Stimulated activated CD8-positive, alpha-beta memory T cell treated with anti-CD3 and anti-CD28 coated beads, Interleukin-2, amount 100 ng/mL, for 48 hours (primary cell): ENCODE results near the gene STX8.
"Not testable (repeated sequence)": the region's sequence is repeated elsewhere in the genome, so short reads cannot be mapped to it uniquely, and the experiment has no call there.

Experiments used
- DNase-seq, 2 donors: peaks; one replicate each; pipeline ENCODE4 v3.0.0-alpha.2; 2020; ENCODE audit warnings: low read depth in 2 of 2

Gene STX8

DNA sequence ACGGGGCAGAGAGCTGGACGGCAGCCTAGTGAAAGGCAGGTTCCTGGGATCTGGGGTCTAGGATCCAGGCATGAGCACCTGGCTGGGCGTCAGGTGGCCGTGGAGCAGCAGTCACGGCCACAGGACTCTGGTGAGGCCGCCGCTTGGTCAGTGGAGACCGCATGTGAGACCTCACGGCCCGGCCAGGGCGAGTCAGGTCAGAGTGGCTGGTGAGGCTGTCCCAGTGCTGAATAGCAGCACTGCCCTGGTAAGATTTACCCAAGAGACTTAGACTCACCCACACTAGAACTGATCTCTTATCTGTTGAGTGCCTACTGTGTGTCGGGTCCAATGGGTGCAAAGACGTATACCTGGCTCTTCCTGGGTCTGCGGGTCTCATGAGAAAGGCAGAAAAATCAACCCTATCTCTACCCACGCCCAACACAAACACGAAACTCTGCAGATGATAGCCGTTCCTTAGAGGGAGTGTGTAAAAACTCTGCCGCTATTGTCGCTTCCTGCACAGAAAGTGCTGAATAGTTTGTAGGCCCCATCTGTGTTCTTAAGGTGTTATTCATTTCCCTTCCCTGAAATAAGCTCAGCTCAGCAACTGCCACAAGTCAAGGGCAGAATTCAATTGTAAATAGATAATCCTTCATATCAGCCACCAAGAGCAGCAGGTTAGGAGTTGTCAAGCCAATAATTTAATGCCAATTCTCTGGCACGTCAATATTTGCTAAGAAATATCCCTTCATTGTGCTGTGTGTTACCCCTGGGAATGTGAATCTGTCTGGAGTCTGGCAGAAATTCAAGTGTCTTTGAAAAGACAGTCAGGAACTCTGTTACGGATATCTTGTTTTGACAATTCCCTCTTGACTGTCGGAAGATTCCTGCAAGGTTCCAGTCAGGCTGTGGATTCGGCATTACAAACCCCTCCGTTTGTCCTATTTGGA lies 314.3 kb downstream of the STX8 start:
- no peak for DNase-seq

DNA sequence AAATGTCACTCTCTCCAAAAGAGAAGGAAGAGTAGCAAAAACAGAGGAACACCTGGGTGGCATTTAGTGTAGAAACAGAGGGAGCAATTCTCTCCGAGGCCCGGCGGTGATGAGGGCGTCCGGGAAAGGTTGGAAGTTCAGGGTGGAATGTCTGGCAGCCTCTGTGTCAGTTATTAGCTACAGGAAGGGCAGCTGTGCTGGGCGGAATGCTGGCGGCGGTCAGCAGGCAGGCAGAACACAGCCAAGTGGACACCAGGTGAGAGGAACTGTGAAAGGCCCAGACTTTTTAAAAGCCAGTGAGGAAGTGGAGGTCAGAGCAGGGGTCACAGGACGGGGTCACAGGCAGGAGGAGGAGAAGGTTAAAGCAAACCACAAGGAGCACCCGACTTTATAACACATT lies 316.2 kb downstream of the STX8 start:
- no peak for DNase-seq

DNA sequence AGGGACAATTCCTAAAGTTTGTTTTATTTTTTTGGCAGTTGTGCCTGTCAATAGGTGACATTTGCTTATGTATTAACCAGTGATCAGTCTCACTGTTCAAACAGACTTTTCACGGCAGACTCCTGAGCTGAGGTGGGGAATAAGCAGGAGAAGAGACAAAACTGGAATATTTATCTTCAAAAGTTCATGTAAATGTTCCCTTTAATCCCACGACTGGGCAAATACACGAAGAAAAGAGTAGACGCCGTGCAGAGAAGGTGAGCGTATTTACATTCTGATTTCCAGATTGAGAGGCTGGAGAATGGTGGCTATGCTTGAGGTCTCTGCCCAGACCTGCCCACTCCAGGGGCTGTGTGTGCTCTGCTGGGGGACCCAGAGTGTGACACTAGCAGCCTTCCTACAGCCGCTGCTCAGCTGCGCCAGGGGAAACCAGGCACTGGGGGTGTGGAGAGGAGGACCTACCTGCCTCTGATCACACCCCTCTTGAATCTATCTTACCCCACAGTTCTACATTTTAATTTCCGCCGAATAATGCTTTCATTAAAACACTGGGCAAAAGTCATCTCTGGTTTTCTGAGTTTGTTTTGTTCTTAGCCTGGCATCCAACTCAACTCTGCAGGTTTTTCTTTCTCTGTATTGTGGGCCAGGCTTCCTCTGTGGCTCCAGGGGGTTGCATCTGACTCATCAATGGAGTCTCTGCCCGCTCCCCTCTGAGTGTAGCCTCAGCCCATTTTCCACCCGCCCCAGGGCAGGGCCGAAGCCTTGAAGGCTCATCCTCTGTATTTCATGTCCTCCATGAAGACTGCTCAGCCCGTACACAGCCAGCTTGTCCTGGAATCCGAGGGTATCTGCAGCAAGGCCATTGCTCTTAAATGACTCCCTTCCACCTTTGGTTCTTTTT lies 317.3 kb downstream of the STX8 start:
- no peak for DNase-seq

DNA sequence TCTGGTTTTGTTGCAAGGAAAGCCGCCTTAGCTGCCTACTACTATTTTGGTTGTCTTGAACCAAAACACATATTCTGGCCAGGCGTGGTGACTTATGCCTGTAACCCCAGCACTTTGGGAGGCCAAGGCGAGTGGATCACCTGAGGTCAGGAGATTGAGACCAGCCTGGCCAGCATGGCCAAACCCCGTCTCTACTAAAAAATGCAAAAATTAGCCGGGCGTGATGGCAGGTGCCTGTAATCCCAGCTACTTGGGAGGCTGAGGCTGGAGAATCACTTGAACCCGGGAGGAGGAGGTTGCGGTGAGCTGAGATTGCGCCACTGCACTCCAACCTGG lies 318.0 kb downstream of the STX8 start:
- DNase-seq = not testable (repeated sequence)

DNA sequence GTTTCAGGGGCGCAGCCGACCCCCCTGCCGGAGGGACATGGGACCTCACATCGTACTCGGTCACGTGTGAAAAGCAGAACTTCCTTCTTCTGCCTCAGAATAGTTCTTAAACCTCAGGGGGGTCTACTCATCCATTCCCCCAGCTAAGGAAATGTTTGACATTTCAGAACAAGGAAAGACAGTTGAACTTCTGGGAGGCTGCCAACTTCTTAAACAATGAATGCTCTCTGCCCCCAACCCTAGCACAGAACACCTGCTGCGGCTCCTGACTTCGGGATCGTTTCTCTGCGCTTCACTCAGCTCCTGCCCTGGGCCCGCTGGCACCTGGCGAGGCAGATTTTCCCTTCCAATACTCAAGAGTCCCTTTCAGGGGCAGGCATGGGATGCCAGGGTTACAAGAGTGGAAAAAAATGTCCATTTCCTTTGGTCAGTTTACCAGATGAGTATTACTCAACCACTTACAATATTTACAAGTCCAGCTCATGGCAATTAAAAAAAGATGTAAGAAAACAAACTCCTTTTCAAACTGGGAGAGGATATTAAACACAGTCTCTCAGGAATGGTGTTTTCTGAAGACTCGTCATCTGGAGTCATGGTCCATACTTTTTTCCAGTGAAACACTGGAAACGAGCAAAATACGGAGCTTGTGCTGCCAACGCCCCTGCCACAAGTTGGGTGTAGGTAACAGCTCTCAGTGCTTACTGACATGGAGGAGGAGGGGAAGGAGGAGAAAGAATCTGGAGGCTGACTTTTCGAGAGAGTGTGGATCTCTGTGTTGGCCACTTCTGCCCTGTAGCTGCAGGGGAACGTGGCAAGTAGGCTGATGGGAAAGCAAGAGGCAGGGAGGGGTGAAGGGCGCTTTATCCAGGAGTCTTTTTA lies 318.6 kb downstream of the STX8 start:
- no peak for DNase-seq

DNA sequence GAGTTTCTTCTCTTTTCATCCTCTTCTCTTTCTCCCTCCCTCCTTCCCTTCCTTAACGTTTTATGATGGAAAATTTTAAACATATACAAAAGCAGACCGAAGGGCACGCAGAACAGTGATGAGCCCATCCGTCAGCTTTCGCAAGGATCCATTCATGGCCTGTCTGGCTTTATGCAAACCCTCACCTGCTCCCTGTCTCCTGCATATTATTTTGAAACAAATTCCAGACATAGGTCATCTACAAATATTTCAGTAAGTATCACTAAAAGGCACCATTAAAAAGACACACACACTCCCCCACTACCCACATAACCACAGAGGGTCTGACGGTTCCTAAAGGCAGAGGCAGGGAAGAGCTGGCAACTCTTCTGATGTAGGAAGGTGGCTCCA lies 319.3 kb downstream of the STX8 start:
- no peak for DNase-seq

DNA sequence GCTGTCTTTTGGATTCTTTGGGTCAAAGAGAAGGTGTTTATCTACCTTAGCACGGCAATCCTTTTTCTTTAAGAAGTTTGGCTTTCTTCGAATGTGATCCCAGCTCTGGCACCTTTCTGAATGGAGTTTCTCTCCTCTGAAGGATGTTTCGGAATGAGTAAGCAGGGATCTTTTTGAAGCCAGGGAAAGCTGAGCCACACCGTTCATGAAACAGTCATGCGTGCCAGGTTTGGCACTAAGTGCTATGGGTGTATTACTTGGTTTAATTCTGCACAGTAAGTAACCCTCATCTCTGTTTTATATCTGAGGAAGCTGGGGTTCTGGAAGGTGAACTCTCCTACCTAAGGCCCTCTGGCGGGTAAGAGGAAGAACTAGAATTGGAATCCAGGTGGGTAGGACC lies 319.8 kb downstream of the STX8 start:
- no peak for DNase-seq

DNA sequence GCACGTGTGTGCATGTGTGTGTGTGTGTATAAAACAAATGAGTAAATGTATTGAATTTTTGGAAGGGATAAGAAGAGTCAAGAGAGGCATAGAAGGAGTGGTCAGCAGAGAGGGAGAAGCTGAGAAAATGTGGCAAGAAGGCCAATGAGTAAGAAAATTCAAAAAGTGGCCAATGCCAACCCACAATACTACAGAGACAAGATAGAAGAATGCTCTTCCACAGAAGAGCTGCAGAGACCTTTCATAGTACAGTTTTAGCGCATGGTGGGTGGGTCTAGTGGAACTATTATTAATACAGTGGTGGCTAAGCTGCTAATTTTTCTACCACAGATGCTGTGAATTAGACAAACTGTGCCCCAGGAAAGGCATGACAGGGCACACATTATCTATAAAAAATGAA lies 320.8 kb downstream of the STX8 start:
- DNase-seq = no peak

DNA sequence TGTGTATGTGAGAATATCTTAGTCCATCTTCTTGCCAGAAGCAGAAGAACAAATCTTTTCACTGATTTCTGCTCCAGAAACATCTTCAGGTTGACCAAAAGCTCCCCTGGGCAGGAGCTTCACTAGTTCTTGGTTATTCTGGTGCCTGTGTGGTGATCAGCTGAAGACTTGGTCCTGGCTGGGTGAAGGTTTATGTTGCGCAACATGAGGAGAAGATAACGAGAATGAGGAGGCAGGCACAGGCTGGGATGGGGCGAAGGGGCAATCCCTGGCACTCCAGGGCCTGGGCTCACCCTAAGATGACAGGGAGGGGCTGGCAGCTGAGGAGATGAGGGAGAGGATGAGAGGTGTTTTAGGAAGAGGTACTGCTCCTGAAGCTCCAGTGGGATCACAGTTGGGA lies 322.3 kb downstream of the STX8 start:
- no peak for DNase-seq

DNA sequence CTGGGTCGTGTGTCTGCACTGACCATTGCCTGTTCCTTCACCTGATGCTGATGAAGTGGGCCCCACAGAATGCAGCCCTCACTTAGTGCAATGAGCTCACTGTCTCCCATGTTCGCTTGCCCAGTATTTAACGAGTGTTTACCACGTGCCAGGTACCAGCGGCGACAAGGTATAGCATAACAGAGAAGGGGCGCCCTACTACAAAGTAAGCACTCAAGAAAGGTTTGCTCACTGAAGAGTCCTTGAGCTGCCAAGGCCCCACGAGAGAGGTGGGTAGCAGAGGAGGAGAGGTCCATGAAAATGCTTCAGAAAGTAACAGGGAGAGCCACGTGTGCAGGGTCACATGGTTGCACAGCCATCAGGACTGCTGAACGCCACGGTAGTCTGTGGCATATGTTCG lies 324.3 kb downstream of the STX8 start:
- DNase-seq = no peak

DNA sequence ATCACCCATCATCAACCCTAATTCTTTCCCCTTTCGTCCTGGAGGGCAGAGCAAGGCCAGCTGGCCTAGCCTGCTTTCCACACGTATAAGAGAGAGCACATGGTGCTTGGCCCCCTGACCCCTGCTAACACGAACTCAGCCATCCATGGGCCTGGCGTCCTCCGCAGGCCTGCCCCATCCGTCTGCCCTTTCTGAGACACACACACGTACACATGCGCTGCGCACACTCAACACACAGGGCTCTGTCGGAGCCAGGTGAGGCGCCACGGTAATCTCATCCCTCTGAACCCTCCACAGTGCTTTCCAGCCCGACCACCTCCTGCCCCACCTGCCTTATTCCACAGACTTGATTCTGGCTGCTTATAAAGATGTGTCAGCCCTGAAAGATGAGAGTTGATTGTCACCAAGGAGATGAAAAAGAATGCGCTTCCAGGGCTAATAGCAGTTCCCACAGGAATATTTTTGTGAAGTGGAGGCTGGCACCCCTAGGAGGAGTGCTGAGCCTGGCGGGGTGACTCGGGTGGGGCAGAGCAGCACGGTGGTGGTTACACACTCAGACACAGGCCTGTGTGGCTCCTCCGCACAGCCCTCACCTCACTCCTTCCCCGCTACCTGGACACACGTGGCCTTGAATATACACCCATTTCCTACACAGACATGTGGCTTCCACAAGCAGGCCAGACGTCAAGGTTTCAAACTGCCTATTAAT lies 326.2 kb downstream of the STX8 start:
- DNase-seq = no peak

DNA sequence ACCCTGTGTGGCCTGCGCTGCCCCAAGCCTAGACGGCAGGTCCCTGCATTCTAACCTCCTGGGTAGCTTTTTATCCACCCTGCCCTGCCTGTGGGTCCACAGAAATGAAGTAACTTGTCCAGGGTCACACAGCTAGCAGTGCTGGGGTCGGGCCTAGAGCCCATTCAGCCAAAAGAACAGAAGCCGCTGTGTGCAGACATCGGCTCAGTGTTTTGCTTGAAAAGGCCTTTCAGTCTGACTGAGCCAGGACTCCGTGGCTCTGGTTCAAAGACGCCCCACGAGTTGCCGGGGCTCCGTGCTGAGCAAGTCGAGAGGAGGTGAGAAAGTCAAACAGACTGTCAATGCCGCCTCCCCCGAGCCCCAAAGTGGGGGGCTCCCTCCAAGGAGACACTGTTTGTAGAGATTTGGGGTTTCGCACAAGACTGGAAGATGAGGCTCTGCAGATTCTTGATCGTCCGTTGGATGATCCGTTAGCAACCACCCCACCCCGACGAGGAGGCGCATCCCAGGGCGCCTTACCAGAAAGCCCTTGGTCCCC lies 328.1 kb downstream of the STX8 start:
- DNase-seq = no peak

DNA sequence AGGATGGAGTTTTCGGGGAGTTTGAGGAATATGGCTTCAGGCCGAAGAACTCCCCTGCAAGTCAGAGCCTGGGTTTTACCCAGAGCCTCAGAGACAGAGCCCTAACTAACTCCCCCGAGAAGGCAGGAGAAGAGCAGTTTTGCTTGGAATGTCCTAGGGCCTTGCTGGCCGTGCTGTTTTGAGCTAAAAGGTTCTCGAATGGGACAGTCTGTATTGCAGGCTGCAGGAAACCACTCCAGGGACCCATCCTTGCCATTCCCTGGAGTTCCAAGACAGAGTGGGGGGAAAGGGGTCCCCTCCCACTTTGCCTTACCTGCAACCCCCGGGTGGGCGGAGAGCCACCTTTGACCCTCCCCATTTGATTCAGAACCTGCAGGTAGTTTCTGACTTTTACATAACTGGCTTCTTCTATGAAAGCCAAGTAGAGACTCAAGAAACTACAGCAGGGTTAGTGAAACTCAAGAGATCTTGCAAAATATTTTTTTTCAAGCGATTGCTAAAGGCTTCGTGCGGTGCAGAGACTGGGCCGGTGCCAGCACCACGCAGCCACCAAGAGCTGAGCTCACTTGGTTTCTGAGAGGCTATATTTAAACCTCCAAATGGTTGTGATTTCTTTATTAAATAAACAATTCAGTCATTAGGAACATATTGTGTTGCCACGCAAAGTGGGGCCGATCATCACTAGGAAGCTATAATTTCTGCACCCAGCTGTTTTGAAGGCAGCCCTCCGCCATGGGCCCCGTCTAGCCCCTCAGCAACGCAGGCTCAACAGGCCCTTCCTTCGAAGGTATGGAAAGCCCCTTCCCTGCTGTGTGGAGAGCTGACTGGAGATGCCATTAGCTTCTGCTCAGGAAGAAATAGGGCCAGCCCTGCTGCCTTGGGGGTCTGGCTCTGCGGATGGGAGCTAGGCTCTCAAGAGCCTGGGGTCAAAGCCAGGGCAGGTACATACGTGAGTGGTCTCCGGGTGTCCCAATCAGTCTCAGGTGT lies 331.3 kb downstream of the STX8 start:
- DNase-seq = no peak

DNA sequence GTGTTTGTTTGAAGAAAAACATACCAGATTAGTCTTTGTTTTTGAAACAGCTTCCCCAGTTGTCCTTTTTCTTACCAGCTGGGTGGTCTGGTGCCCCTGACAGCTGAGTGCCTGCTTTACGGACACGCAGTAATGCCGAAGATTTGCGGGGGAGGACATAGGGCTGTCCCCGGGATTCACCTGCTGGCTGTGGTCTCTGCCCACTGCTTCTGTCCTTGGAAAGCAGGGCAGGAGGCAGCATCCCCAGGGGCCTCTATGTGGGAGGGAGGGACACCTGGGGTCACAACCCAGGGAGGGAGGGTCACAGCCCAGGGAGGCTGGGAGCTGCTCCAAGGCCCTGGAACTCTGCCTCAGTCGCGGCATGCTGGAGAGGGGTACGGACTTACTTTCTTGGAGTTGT lies 332.6 kb downstream of the STX8 start:
- DNase-seq = no peak

DNA sequence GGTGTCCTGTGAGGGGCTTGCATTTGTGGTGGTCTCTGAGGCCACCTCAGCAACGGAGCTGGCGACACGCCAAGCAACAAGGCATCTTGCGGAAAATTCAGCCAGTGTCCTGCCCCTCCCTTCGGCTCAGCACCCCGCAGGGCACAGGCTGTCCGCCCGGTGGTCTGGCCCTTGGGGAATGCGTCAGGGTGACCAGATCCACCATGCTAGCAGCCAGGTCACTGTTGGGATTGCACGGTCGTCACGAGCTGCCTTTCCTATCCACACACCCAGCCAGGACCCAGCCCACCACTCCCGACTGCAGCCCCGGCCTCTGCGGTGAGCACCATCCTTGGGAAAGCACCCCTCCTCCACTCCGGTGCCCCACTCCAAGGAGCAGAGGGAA lies 333.1 kb downstream of the STX8 start:
- no peak for DNase-seq

DNA sequence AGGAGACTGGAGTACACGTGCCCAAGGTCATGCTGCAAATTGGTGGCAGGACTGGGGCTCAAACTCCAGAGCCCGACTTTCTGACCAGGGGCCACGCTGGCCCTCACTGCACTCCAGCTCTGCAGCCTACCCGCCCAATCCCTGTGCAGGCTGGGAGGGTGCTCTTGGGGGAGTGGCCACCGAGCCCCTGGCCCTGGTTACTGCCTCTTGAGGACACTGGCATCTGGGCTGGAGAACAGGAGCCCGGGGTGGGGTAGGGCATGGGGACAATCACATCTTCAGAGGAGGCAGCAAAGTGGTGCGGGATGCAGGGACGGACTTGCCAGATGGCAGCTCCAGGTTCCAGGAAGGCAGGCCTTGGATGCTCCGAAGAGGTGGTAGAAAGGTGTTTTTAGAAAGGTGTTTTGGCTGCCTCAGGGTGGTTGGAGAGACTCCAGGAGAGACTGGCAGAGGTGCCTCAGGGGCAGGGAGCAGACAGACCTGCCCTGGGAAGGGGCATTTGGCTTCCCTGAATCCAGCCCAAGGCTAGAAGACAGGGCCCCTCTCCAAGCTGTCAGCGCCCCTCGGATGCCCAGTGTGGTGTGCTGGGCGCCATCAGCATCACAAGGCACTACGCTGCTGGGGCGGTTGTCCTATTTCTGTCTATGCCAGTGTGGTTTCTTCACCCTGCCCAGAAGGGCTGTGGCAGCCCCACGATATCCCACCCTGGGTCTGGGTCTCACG lies 333.7 kb downstream of the STX8 start:
- DNase-seq = no peak

DNA sequence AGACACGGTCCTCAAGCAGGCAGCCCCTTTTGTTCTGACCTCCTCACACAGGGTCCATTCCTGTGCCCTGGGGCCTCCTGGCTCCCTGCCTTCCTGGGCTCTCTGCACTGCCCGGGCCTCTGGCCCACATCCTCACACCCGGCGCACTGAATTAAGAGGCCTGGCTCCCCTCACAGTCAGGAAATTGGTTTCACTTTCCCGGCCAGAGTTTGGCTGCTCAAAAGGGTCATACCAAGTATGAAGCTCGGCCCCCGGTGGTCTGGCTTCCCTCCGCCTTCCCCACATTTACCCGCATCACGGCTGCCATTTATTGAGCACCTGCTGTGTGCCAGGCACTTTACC lies 334.3 kb downstream of the STX8 start:
- no peak for DNase-seq

DNA sequence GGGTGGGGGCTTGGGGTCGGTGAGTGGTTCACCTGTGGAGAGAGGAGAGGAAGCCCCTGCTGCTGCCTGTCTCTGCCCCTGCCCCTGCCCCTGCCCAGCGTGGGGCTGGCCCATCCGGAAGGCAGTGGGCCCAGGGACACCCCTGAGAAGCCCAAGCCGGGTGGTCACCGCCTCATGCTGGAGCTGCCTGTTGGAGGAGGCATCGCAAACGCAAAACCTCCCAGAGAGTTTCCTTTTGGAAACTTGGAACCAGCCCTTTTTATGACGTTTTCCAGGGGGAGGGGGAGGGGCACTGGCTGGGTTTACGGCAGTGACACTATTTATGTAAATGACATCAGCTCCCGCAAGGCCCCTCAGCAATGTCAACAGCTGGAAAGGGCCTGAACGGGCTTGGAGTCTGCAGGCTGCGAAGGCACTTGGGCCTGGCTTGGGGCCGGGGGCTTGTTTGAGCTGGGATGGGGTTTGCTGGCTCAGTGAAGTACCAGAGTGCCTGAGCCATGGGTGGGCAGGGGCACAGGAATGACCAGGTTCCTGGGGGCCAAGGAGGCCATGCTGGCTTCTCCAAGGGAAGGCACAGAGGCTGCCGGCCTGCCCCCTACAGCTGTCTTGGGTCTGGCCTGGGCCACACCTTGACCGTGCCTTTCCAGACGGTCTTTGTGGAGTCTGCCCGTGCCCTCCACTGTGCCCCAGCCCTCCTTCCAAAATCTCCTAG lies 334.8 kb downstream of the STX8 start:
- DNase-seq = no peak
